Spleen (tissue), 11 donors: ENCODE measurements around the gene TMEM109. TPM values are rescaled to one million over a fixed set of nuclear protein-coding genes. Genes with fewer than 3 reads are reported as not detected.

Source experiments
- DNase-seq: peaks from one replicate; pipeline ENCODE4 v3.0.0-alpha.2; 2020
- H3K27ac ChIP-seq, 8 donors: fragments of 200-600 bp; sonication (generic) in 7 of 8; 1 replicate in 4 of 8; 2 replicates in 4 of 8; pipeline versions ENCODE4 v1.5.0 to v1.8.0; 2016 to 2021; ENCODE audit warnings: inconsistent platforms in 4 of 8, mild to moderate bottlenecking in 4 of 8, moderate library complexity in 1 of 8
- H3K27me3 ChIP-seq, 7 donors: fragments of 200-600 bp; sonication (generic) in 6 of 7; replicated peaks in 1 of 7; 1 replicate in 4 of 7; 2 replicates in 3 of 7; pipeline versions ENCODE4 v1.5.0 to v1.8.0; 2016 to 2021; ENCODE audit warnings: inconsistent platforms in 3 of 7, mild to moderate bottlenecking in 1 of 7
- H3K36me3 ChIP-seq, 6 donors: fragments of 200-600 bp; sonication (generic) in 5 of 6; 1 replicate in 4 of 6; 2 replicates in 2 of 6; pipeline versions ENCODE4 v1.5.0 to v1.8.0; 2016 to 2021; ENCODE audit warnings: inconsistent platforms in 2 of 6
- H3K4me1 ChIP-seq, 6 donors: fragments of 200-600 bp; sonication (generic) in 5 of 6; 1 replicate in 3 of 6; 2 replicates in 3 of 6; pipeline versions ENCODE4 v1.5.0 to v1.8.0; 2016 to 2021; ENCODE audit warnings: inconsistent platforms in 3 of 6
- H3K4me3 ChIP-seq, 8 donors: fragments of 200-600 bp; sonication (generic) in 7 of 8; 1 replicate in 4 of 8; 2 replicates in 4 of 8; pipeline versions ENCODE4 v1.5.0 to v1.8.0; 2016 to 2021; ENCODE audit warnings: inconsistent platforms in 4 of 8, mild to moderate bottlenecking in 4 of 8, moderate library complexity in 2 of 8
- H3K9me3 ChIP-seq, 8 donors: fragments of 200-600 bp; sonication (generic) in 7 of 8; 1 replicate in 4 of 8; 2 replicates in 4 of 8; pipeline versions ENCODE4 v1.5.0 to v1.8.0; 2016 to 2021; ENCODE audit warnings: inconsistent platforms in 4 of 8
- POLR2A ChIP-seq, 3 donors: fragments of 450-650 bp; IDR thresholded peaks; one replicate each; pipeline ENCODE4 v1.5.1; 2017; ENCODE audit warnings: antibody characterized with exemption in 3 of 3, mild to moderate bottlenecking in 1 of 3
- POLR2AphosphoS5 ChIP-seq, 3 donors: sonication (generic); formaldehyde crosslinking; IDR thresholded peaks; one replicate each; pipeline ENCODE4 v1.5.1; 2017; ENCODE audit warnings: antibody characterized with exemption in 3 of 3
- WGBS, 5 donors: extraction: QIAGEN DNeasy Blood & Tissue Kit in 3 of 5; methylation state at CpG; one replicate each; pipeline versions ENCODE4 v1.1.5 to v1.1.7; 2013 to 2018; 5-methylcytosine and 5-hydroxymethylcytosine counted together
- intact Hi-C: fragments of 100-400 bp; cut with DNase I; formaldehyde crosslinking; loops from one replicate; pipeline ENCODE4 v1.15.0; 2023; ENCODE audit warnings: low total_unique reads
- polyA plus RNA-seq, 3 donors: library from polyadenylated mRNA; stranded (reverse); fragments of 200-250 nt; gene quantifications; one replicate each; pipeline ENCODE4 v1.2.1, GENCODE V29; 2013
- total RNA-seq, 7 donors: library from RNA; depleted of rRNA in 3 of 7; stranded (reverse); fragments of >200 nt in 3 of 7; fragmentation: NEBNext Ultra II Directional in 4 of 7; extraction: Animal tissue kit (Norgen Biotek cat#: 25700) in 4 of 7; gene quantifications; one replicate each; pipeline versions ENCODE4 v1.1.0 to v1.2.1, GENCODE V29; 2016 to 2021
- TF ChIP-seq, protein P1 (sequence below), 11 experiments: fragments of 200-600 bp in 7 of 11; fragments of 450-650 bp in 4 of 11; sonication (generic) in 4 of 11; IDR thresholded peaks in 8 of 11; conservative IDR thresholded peaks in 3 of 11; 1 replicate in 7 of 11; 2 replicates in 4 of 11; pipeline versions ENCODE4 v1.4.0 to v1.8.0; 2016 to 2021; ENCODE audit warnings: antibody characterized with exemption in 11 of 11, inconsistent platforms in 4 of 11, mild to moderate bottlenecking in 1 of 11
- donor health status: healthy with polysubstance abuse.
- donor health status: DM: no; HTN: no; CAD: no; lungs with moderate emphysema.
- donor health status: DM: no; HTN: no; CAD: no.
- donor health status: Bipolar disorder and iron deficiency.
- donor health status: healthy.
- donor health status: DM: no; HTN: no; CAD: no.
- donor health status: DM: yes; HTN: yes; CAD: no.

TMEM109 gene
- total and polyA plus RNA-seq, 10 donors = 53.6 to 125 (median 102) TPM

DNA sequence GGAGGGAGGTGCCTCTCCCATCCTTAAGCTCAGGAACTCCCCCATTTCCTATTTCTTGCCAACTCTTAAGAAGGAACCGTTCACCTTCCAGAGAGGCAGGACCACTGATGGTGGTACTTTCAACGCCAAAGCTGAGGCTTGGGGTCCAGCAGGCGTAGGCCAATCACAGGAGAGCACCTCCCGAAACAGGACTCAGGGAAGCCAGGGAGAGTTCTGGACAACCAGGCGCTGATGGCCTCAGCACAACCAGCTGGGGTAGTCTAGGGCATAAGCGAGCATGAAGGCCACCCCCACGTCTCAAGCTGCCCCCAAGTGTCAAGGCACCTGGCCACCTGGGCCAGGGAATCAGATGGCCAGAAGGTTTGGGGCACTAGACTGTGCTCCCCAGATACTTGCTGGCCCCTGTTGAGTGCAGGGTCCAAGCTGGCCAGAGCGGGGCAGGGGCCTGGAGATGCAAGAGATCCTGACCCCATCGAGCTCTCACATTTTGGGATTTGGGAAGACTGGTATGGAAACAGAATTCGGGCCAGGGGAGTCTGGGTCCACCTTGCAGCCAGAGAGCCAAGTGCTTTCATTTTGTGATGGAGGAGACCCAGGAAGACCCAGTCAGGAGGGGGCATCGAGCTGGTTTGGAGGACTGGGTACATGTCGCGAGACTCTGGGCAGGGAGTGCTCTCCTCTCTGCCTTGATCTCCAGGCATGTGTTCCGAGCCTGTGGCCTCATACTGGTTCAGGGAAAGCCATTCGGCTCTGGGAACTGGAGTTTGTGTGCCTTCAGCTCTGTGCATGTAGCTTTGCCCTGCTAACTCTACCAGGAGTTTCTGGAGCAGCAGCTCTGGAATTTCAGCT lies 58.4 kb downstream of the TMEM109 start:
- Histone ChIP-seq H3K4me1 (peaks cover 11 to 45% (median 25%) of the 10 kb centered on the region in 6 donors), H3K9me3 (peaks cover 0 to 8% (median 0%) of the 10 kb centered on the region in 8 donors), H3K27me3 (no peaks in the 10 kb centered on the region), H3K27ac (peak overlapping the region; percentile 62 to 87 (median 76)), H3K36me3 (no peaks in the 10 kb centered on the region), H3K4me3 (peak overlapping the region; percentile 22 to 68 (median 39))
- 73 to 86% (median 79%) methylated on average over 12 to 15 of the region's 15 CpGs for WGBS, 5 donors
- intact Hi-C loops = no loop called here
- DNase-seq = no peak
- TF ChIP-seq POLR2A (IDR thresholded peaks at IDR 0.05) (no peak), POLR2AphosphoS5 (IDR thresholded peaks at IDR 0.05) (no peak)
- TF ChIP-seq, protein P1, sequence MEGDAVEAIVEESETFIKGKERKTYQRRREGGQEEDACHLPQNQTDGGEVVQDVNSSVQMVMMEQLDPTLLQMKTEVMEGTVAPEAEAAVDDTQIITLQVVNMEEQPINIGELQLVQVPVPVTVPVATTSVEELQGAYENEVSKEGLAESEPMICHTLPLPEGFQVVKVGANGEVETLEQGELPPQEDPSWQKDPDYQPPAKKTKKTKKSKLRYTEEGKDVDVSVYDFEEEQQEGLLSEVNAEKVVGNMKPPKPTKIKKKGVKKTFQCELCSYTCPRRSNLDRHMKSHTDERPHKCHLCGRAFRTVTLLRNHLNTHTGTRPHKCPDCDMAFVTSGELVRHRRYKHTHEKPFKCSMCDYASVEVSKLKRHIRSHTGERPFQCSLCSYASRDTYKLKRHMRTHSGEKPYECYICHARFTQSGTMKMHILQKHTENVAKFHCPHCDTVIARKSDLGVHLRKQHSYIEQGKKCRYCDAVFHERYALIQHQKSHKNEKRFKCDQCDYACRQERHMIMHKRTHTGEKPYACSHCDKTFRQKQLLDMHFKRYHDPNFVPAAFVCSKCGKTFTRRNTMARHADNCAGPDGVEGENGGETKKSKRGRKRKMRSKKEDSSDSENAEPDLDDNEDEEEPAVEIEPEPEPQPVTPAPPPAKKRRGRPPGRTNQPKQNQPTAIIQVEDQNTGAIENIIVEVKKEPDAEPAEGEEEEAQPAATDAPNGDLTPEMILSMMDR (IDR thresholded peaks at IDR 0.05 in 8 of 11, conservative IDR thresholded peaks at IDR 0.05 in 3 of 11) = no peak

Other genes starting within 250 kb of the TMEM109 start
- gene MS4A8, start 214.5 kb upstream of the TMEM109 start, total RNA-seq = not detected
- under 1 TPM in 1 of 3 donors, not detected in 2; 0.19 TPM for gene MS4A8, start 214.5 kb upstream of the TMEM109 start, polyA plus RNA-seq
- gene MS4A18, start 189.4 kb upstream of the TMEM109 start, total RNA-seq = not detected
- gene MS4A18, start 189.4 kb upstream of the TMEM109 start, polyA plus RNA-seq = not detected
- gene MS4A15, start 157.3 kb upstream of the TMEM109 start, total RNA-seq = not detected
- not detected for gene MS4A15, start 157.3 kb upstream of the TMEM109 start, polyA plus RNA-seq
- gene MS4A10, start 128.8 kb upstream of the TMEM109 start, total RNA-seq = not detected
- not detected for gene MS4A10, start 128.8 kb upstream of the TMEM109 start, polyA plus RNA-seq
- 10 to 100 TPM in 6 of 7 donors, 1 to 10 TPM in 1; 8.3 to 21.6 (median 11.3) TPM for gene CCDC86, start 72.0 kb upstream of the TMEM109 start, total RNA-seq
- gene CCDC86, start 72.0 kb upstream of the TMEM109 start, polyA plus RNA-seq = 10 to 100 TPM in 2 of 3 donors, 1 to 10 TPM in 1; 7.6 to 15.4 (median 13.3) TPM
- 1 to 10 TPM in 1 of 7 donors, under 1 TPM in 5, not detected in 1; 0.16 to 1.1 (median 0.48) TPM for gene PTGDR2, start 58.2 kb upstream of the TMEM109 start, total RNA-seq
- under 1 TPM; 0.10 to 0.22 (median 0.14) TPM for gene PTGDR2, start 58.2 kb upstream of the TMEM109 start, polyA plus RNA-seq
- not detected for gene ZP1, start 46.6 kb upstream of the TMEM109 start, total RNA-seq
- under 1 TPM in 2 of 3 donors, not detected in 1; 0.05 to 0.07 TPM for gene ZP1, start 46.6 kb upstream of the TMEM109 start, polyA plus RNA-seq
- 10 to 100 TPM; 58.7 to 81.1 (median 73.4) TPM for gene PRPF19, start 7.6 kb upstream of the TMEM109 start, total RNA-seq
- gene PRPF19, start 7.6 kb upstream of the TMEM109 start, polyA plus RNA-seq = 10 to 100 TPM; 65.2 to 76.7 (median 66.4) TPM
- 10 to 100 TPM in 4 of 7 donors, 1 to 10 TPM in 3; 5.6 to 15.6 (median 13.0) TPM for gene TMEM132A, start 10.3 kb downstream of the TMEM109 start, total RNA-seq
- 10 to 100 TPM in 1 of 3 donors, 1 to 10 TPM in 2; 5.7 to 11.4 (median 7.1) TPM for gene TMEM132A, start 10.3 kb downstream of the TMEM109 start, polyA plus RNA-seq
- gene SLC15A3, start 38.0 kb downstream of the TMEM109 start, total RNA-seq = 100 to 1,000 TPM in 4 of 7 donors, 10 to 100 TPM in 3; 62.9 to 133 (median 114) TPM
- gene SLC15A3, start 38.0 kb downstream of the TMEM109 start, polyA plus RNA-seq = 100 to 1,000 TPM in 2 of 3 donors, 10 to 100 TPM in 1; 83.8 to 139 (median 115) TPM
- gene CD6, start 57.5 kb downstream of the TMEM109 start, total RNA-seq = 10 to 100 TPM; 13.4 to 47.6 (median 31.4) TPM
- 10 to 100 TPM; 10.9 to 21.8 (median 20.3) TPM for gene CD6, start 57.5 kb downstream of the TMEM109 start, polyA plus RNA-seq
- gene CD5, start 188.3 kb downstream of the TMEM109 start, total RNA-seq = 10 to 100 TPM in 6 of 7 donors, 1 to 10 TPM in 1; 9.2 to 27.4 (median 18.3) TPM
- gene CD5, start 188.3 kb downstream of the TMEM109 start, polyA plus RNA-seq = 1 to 10 TPM; 2.7 to 6.3 (median 4.9) TPM
- gene VPS37C, start 247.3 kb downstream of the TMEM109 start, total RNA-seq = 10 to 100 TPM; 15.7 to 32.3 (median 23.5) TPM
- 10 to 100 TPM in 1 of 3 donors, 1 to 10 TPM in 2; 6.1 to 15.9 (median 8.9) TPM for gene VPS37C, start 247.3 kb downstream of the TMEM109 start, polyA plus RNA-seq